CD14-positive monocyte (primary cell): ENCODE measurements around the gene ABTB2. TPM values are rescaled to one million over a fixed set of nuclear protein-coding genes. Genes with fewer than 3 reads are reported as not detected.

Source experiments
- DNase-seq, 3 donors: peaks; one replicate each; pipeline ENCODE4 v3.0.0-alpha.2; 2011 to 2022
- H2AFZ ChIP-seq: 2 replicates; pipeline ENCODE4 v1.6.0; 2012; ENCODE audit warnings: mild to moderate bottlenecking, low read depth, low read length, inconsistent platforms; ENCODE audit not compliant: insufficient read depth, poor library complexity, severe bottlenecking
- H3K27ac ChIP-seq, 2 donors: 1 replicate in 1 of 2; 2 replicates in 1 of 2; pipeline ENCODE4 v1.5.1; 2012 to 2013; ENCODE audit warnings: low read length in 2 of 2, control low read depth in 1 of 2, inconsistent platforms in 1 of 2, low read depth in 1 of 2, mild to moderate bottlenecking in 1 of 2
- H3K27me3 ChIP-seq, 2 donors: one replicate each; pipeline versions ENCODE4 v1.6.0 to v1.6.1; 2011 to 2013; ENCODE audit warnings: low read length in 2 of 2; ENCODE audit not compliant: control insufficient read depth in 2 of 2, insufficient read depth in 2 of 2
- H3K36me3 ChIP-seq, 2 donors: replicated peaks in 1 of 2; 1 replicate in 1 of 2; 2 replicates in 1 of 2; pipeline versions ENCODE4 v1.5.1 to v1.6.1; 2012 to 2013; ENCODE audit warnings: low read length in 2 of 2, control low read depth in 1 of 2, inconsistent platforms in 1 of 2, mild to moderate bottlenecking in 1 of 2; ENCODE audit not compliant: insufficient read depth in 2 of 2, control insufficient read depth in 1 of 2
- H3K4me1 ChIP-seq, 2 donors: 1 replicate in 1 of 2; 2 replicates in 1 of 2; pipeline versions ENCODE4 v1.5.1 to v1.6.1; 2012 to 2013; ENCODE audit warnings: low read length in 2 of 2, control low read depth in 1 of 2, inconsistent platforms in 1 of 2, mild to moderate bottlenecking in 1 of 2, moderate library complexity in 1 of 2; ENCODE audit not compliant: insufficient read depth in 2 of 2, control insufficient read depth in 1 of 2
- H3K4me2 ChIP-seq: replicated peaks from 2 replicates; pipeline ENCODE3; 2012; ENCODE audit warnings: low read length, moderate library complexity, mild to moderate bottlenecking; ENCODE audit not compliant: poor library complexity, severe bottlenecking; ENCODE audit errors: extremely low read depth
- H3K4me3 ChIP-seq, 3 experiments: fragments of 200-600 bp in 1 of 3; sonication (generic) in 1 of 3; replicated peaks in 1 of 3; 1 replicate in 2 of 3; 2 replicates in 1 of 3; pipeline ENCODE4 v1.5.1; 2011 to 2013; ENCODE audit warnings: low read length in 3 of 3, mild to moderate bottlenecking in 3 of 3, control low read depth in 2 of 3, low read depth in 2 of 3, inconsistent platforms in 1 of 3, moderate library complexity in 1 of 3
- H3K79me2 ChIP-seq: 2 replicates; pipeline ENCODE4 v1.6.0; 2012; ENCODE audit warnings: mild to moderate bottlenecking, control low read depth, inconsistent platforms, low read length, moderate library complexity; ENCODE audit not compliant: insufficient read depth
- H3K9ac ChIP-seq: 2 replicates; pipeline ENCODE4 v1.6.0; 2017; ENCODE audit warnings: low read length, mild to moderate bottlenecking; ENCODE audit not compliant: insufficient read depth, poor library complexity, severe bottlenecking
- H3K9me3 ChIP-seq, 2 donors: replicated peaks in 1 of 2; 1 replicate in 1 of 2; 2 replicates in 1 of 2; pipeline versions ENCODE4 v1.5.1 to v1.6.1; 2012 to 2013; ENCODE audit warnings: low read length in 2 of 2, control low read depth in 1 of 2; ENCODE audit not compliant: control insufficient read depth in 1 of 2, insufficient read depth in 1 of 2
- H4K20me1 ChIP-seq: 2 replicates; pipeline ENCODE4 v1.6.0; 2012; ENCODE audit warnings: mild to moderate bottlenecking, low read length, control low read depth, moderate library complexity; ENCODE audit not compliant: insufficient read depth
- H3K27ac Mint-ChIP-seq, 7 donors: one replicate each; pipeline ENCODE4 v1.8.0; 2020; ENCODE audit warnings: mild to moderate bottlenecking in 7 of 7, mixed read lengths in 7 of 7, moderate library complexity in 6 of 7, inconsistent platforms in 2 of 7
- H3K27me3 Mint-ChIP-seq, 3 donors: one replicate each; pipeline ENCODE4 v1.8.0; 2021 to 2022; ENCODE audit warnings: low read depth in 3 of 3, mild to moderate bottlenecking in 3 of 3, mixed read lengths in 3 of 3, moderate library complexity in 3 of 3, inconsistent platforms in 1 of 3
- H3K36me3 Mint-ChIP-seq, 2 donors: one replicate each; pipeline ENCODE4 v1.8.0; 2020; ENCODE audit warnings: mixed read lengths in 2 of 2, inconsistent platforms in 1 of 2, mild to moderate bottlenecking in 1 of 2
- H3K4me1 Mint-ChIP-seq: one replicate; pipeline ENCODE4 v1.8.0; 2020; ENCODE audit warnings: mild to moderate bottlenecking, mixed read lengths
- H3K4me3 Mint-ChIP-seq, 2 donors: one replicate each; pipeline ENCODE4 v1.8.0; 2020; ENCODE audit warnings: mild to moderate bottlenecking in 2 of 2, mixed read lengths in 2 of 2, moderate library complexity in 1 of 2
- H3K9me3 Mint-ChIP-seq, 7 donors: one replicate each; pipeline ENCODE4 v1.8.0; 2020 to 2022; ENCODE audit warnings: mixed read lengths in 7 of 7, mild to moderate bottlenecking in 6 of 7, moderate library complexity in 6 of 7, inconsistent platforms in 2 of 7
- CTCF ChIP-seq: fragments of 200-600 bp; IDR thresholded peaks from one replicate; pipeline ENCODE4 v1.8.0; 2022; ENCODE audit warnings: antibody characterized with exemption, mild to moderate bottlenecking
- WGBS: methylation state at CpG from one replicate; pipeline ENCODE4 v1.1.5; 2013; ENCODE audit warnings: missing lambda C conversion rate; ENCODE audit not compliant: insufficient coverage; 5-methylcytosine and 5-hydroxymethylcytosine counted together
- intact Hi-C, 2 donors: fragments of 100-400 bp; cut with micrococcal nuclease; formaldehyde crosslinking; loops; one replicate each; pipeline versions ENCODE4 v1.15.0 to v1.15.1; 2023
- polyA plus RNA-seq, 3 donors: library from polyadenylated mRNA; depleted of rRNA in 1 of 3; unstranded in 2 of 3; stranded (reverse) in 1 of 3; fragments of 300-500 nt in 2 of 3; fragments of >200 nt in 1 of 3; fragmentation: Illumina TruSeq in 2 of 3; gene quantifications; 1 replicate in 2 of 3; 2 replicates in 1 of 3; pipeline ENCODE4 v1.2.3, GENCODE V29; 2012 to 2021

The ABTB2 gene
- polyA plus RNA-seq, 3 donors = 0.25 to 1.7 (median 0.26) TPM

- Histone ChIP-seq H3K4me2 (no peak overlapping the region), H3K27me3 (no peaks in the 10 kb centered on the region), H3K27ac (no peak overlapping the region), H3K9me3 (peaks cover 18 to 22% of the 10 kb centered on the region in 2 donors), H3K4me3 (no peak overlapping the region), H4K20me1 (no peaks in the 10 kb centered on the region), H3K36me3 (no peaks in the 10 kb centered on the region), H3K4me1 (no peaks in the 10 kb centered on the region), H3K79me2 (no peaks in the 10 kb centered on the region), H2AFZ (no peak overlapping the region), H3K9ac (no peak overlapping the region)
- peaks cover 0 to 3% of the 10 kb centered on the region in 2 donors for H3K36me3 Mint-ChIP-seq
- TF ChIP-seq CTCF = no peak
- intact Hi-C loops = no loop called here
- peaks cover 11 to 31% (median 23%) of the 10 kb centered on the region in 7 donors for H3K9me3 Mint-ChIP-seq
- peaks cover 0 to 2% (median 0%) of the 10 kb centered on the region in 3 donors for H3K27me3 Mint-ChIP-seq
- no peak overlapping the region for H3K27ac Mint-ChIP-seq
- no peak for DNase-seq
- H3K4me1 Mint-ChIP-seq = peaks cover 3% of the 10 kb centered on the region
- H3K4me3 Mint-ChIP-seq = no peak overlapping the region
- WGBS = no CpG with 5 or more reads among the region's 2 CpGs
These were observed 22.9 kb upstream of the ABTB2 start for GRCh38 chr11:34380696-34381095.

GRCh38 chr11:34379539-34379938, 21.7 kb upstream of the ABTB2 start:
- WGBS = no CpG with 5 or more reads among the region's 1 CpG
- Histone ChIP-seq H2AFZ (no peak overlapping the region), H4K20me1 (no peaks in the 10 kb centered on the region), H3K4me3 (no peak overlapping the region), H3K4me2 (no peak overlapping the region), H3K36me3 (no peaks in the 10 kb centered on the region), H3K27me3 (no peaks in the 10 kb centered on the region), H3K9me3 (peaks cover 18 to 22% of the 10 kb centered on the region in 2 donors), H3K4me1 (no peaks in the 10 kb centered on the region), H3K79me2 (no peaks in the 10 kb centered on the region), H3K27ac (no peak overlapping the region), H3K9ac (no peak overlapping the region)
- peaks cover 0 to 3% of the 10 kb centered on the region in 2 donors for H3K36me3 Mint-ChIP-seq
- intact Hi-C loops = no loop called here
- TF ChIP-seq CTCF = no peak
- DNase-seq = no peak
- peaks cover 3% of the 10 kb centered on the region for H3K4me1 Mint-ChIP-seq
- no peak overlapping the region for H3K4me3 Mint-ChIP-seq
- no peak overlapping the region for H3K27ac Mint-ChIP-seq
- peaks cover 0 to 2% (median 0%) of the 10 kb centered on the region in 3 donors for H3K27me3 Mint-ChIP-seq
- peaks cover 14 to 33% (median 25%) of the 10 kb centered on the region in 7 donors for H3K9me3 Mint-ChIP-seq
